Measurements from ENCODE around the gene ROBO2.
A peak's percentile ranks its signal among the peaks of the same experiment; 100 is the strongest.

Gene ROBO2

DNA sequence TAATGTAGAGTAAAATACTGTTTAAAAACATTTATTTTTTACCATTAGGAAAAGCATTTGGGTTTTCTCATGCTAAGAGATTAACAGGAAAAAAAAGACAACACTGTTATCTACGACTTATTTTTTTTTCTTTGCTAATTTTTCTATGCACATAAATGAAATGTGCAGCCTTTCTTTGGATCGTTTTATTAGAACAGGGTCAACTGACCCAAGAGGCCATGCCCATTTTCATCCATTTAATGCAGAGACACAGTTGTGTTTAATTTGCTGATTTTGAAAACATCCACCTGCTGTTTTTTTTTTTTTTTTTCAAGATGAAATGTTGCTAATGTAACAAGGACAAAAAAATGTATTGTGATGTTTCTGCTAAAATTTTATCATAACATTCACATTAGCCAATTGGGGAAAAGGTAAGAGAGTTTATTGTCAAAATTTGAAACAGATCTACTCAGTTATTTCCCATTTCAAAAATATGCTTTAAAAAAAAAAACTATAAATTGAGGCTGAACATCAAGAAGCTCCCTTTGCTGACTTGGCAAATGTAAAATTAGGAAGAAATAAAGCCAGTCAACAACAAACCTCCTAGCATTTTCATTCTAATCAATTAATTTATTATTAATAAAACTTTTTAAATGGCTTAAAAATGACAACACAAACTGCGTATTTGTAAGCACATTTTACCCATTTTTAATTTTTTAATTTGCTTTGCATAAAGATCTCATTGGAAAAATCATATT lies 485.2 kb downstream of the ROBO2 start:
- FAIRE-seq, result peak; percentile 80

DNA sequence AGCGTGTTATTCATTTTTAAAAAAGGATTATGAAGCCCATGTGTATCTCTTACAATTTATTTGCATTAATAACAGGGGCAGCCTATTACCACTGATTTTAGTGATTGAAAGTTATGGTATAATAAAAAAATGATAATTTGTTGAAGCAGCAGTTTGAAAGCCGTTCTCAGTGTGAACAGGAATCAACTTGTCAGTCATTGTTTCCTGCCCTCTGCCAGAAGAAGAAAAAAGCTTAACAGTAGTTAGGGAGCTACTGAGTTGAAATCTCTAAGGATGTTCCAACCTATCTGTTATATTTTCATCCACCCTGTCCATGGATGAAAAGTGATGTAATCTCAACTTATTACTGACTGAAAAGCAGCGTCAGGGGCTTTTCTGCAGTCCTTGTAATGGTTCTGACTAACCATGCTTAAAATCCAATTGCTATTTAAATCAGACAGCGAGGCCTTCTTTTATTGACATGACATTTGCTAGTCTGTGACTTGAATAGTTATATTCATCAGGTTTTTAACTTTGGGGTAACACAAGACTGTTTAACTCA lies 486.7 kb downstream of the ROBO2 start:
- peak; percentile 99 for FAIRE-seq

GRCh38 chr3:77529522-77529921 lies 489.6 kb downstream of the ROBO2 start:
- peak; percentile 82 for FAIRE-seq

- FAIRE-seq, result no peak
Observed at GRCh38 chr3:77530870-77531269, 491.0 kb downstream of the ROBO2 start.

- FAIRE-seq, result no peak
Observed at GRCh38 chr3:77535116-77535515, 495.2 kb downstream of the ROBO2 start.

DNA sequence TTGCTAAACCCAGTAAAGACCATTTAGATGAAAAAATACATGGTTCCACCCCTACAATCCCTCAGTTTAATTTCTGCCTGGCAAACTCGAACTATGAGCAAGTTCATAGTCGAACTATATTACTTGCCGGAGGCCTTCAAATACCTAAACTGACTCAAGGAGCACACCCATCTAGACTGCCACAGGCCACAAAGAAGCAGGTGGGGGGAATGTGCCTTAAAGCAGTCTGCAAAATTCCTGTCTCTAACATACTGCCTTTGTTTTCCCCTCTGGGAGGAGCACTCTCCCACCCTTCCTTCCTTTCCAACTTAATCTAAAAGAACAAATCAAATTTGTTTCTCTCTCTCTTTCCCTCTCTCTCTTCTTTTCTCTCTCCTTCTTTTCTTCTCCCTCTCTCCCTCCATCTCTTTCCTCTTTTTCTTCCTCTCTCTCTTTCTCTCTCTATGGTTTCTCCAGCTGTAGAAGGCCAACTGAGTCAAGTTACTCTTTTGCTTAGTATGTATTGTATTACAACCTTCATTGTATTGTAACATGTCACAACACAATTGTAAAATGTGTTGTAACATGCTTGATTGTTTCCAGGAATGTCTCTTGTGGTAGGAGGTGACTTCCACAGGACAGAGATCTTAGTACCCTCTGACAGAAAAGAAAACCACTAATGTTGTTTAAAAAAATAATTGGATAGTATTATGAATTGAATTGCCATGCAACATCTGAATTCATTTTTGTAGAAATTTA lies 496.3 kb downstream of the ROBO2 start:
- no peak for FAIRE-seq

DNA sequence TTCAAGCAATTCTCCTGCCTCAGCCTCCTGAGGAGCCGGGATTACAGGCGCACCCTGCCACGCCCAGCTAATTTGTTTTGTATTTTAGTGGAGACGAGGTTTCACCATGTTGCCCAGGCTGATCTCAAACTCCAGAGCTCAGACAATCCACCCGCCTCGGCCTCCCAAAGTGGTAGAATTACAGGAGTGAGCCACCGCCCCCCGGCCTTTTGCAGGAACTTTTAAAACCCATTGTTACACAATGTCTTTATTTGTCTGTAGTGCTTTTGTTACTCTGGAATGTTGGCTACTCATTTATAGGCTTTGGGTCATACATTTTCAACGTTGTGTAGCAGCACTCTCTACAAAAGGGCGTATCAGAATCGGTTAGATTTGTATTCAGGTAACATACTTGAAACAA lies 499.1 kb downstream of the ROBO2 start:
- no peak for FAIRE-seq

DNA sequence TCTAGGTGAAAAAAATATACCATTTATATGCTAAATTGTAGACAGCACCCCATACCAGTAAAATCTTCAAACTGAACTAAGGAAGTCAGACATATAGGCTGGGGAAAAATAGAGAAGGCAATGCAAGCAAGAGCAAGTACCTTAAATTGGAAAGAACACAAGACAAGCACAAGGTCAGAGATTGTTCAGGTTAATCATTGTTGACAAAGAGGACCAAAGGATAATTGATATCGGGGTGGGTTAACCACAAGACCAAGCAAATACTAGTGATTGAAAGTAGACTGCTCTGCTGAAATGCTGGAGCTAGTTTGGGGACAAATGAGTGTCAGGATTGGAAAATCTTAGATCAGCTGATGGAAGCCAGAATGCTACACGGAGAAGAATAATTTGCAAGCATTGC lies 499.8 kb downstream of the ROBO2 start:
- peak; percentile 69 for FAIRE-seq

- no peak for FAIRE-seq
Observed at GRCh38 chr3:77541203-77541922, 501.5 kb downstream of the ROBO2 start.

- peak; percentile 49 for FAIRE-seq
Observed at GRCh38 chr3:77546246-77546645, 506.3 kb downstream of the ROBO2 start.

GRCh38 chr3:77549034-77549433 lies 509.1 kb downstream of the ROBO2 start:
- no peak for FAIRE-seq

DNA sequence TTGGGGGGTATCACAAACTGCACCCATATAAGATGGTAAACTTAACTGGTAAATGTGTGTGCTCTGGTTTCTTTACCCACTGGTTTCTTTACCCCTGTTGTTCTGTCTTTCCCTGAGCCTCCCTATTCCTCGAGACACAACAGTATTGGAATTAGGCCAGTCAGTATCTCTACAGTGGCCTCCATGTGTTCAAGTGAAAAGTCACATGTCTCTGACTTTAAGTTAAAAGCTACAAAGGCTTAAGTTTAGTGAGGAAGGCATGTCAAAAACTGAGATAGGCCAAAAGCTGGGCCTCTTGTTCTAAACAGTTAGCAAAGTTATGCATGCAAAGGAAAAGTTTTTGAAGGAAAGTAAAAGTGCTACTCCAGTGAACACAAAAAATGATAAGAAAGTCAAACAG lies 513.3 kb downstream of the ROBO2 start:
- FAIRE-seq, result no peak

- FAIRE-seq, result no peak
Observed at GRCh38 chr3:77562089-77562488, 522.2 kb downstream of the ROBO2 start.

- no peak for FAIRE-seq
Observed at GRCh38 chr3:77563012-77563411, 523.1 kb downstream of the ROBO2 start.

DNA sequence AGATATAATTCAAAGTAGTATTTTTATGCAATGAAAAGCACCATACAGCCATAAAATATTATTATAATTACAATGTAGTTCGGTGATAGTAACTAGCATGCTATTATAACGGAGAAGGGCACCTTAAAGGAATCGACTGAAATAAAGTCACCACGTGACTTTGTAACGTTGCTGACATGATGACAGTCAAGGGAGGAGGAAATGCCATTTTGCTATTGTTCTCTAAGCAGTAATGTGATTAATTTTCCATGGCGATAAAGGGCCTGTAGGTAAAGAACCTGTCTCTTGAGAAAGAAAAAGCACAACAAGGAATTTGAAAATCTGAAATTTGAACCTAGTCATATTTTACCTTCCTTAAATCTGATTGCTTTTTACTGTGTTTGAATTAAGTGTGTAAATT lies 526.2 kb downstream of the ROBO2 start:
- FAIRE-seq, result no peak

GRCh38 chr3:77571971-77572715 lies 532.2 kb downstream of the ROBO2 start:
- FAIRE-seq, result peak; percentile 74

GRCh38 chr3:77577264-77577663 lies 537.4 kb downstream of the ROBO2 start:
- no peak for FAIRE-seq

- no peak for FAIRE-seq
Observed at GRCh38 chr3:77586216-77586615, 546.3 kb downstream of the ROBO2 start.

DNA sequence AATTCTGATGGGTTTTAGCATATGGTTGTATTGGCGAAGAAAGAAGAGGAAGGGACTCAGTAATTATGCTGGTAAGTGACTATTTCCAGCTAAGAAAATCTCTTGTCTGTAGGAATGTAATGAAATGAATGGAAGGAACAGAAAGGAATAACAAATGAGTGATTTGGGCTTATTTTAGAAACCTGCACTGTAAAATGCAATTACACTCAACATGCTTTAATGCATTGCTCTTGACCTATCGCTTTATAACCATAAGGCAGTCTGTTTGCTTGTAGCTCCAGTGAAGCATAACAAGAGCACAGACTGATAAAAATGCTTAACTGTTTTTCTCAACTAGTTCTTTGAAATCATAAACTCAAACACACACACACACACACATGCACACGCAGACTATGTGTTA lies 549.0 kb downstream of the ROBO2 start:
- no peak for FAIRE-seq

GRCh38 chr3:77590191-77590590 lies 550.3 kb downstream of the ROBO2 start:
- FAIRE-seq, result no peak

DNA sequence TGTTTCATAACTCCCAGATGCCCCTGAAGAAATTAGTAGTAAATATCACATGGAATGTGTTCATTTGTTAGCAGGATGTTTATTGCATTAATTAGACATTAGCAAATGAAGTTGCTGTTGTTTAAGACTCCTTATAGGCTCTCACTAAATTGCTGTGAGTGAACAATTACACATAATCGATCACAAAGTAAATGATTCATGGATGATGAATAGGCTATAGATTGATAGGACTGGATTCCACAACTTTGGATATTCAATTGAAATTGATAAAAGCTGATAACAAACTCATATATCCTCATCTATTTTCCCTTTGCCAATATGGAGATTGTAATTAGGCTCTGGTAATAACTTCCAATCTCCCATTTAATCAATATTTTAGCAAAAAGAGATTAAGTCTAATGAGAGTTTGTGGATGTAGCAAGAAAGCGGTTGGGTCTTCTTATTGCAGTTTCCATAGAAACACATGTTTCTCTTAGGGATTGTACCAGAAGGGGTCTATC lies 555.5 kb downstream of the ROBO2 start:
- no peak for FAIRE-seq

- no peak for FAIRE-seq
Observed at GRCh38 chr3:77599948-77600347, 560.0 kb downstream of the ROBO2 start.
